Mucosa of descending colon (tissue), 3 donors: Measurements from ENCODE around the gene TM4SF18. TPM values are rescaled to one million over a fixed set of nuclear protein-coding genes. Genes with fewer than 3 reads are reported as not detected.

Experiments used
- ATAC-seq: fragments of 200-7000 bp; cut with Tn5 transposase; one replicate; pipeline ENCODE4 v1.9.1; 2020; ENCODE audit warnings: mild to moderate bottlenecking, moderate library complexity
- DNase-seq, 3 donors: peaks; one replicate each; pipeline ENCODE4 v3.0.0-alpha.2; 2020
- H3K36me3 ChIP-seq: fragments of 200-600 bp; one replicate; pipeline ENCODE4 v1.8.0; 2021; ENCODE audit warnings: low read depth, mild to moderate bottlenecking
- H3K4me1 ChIP-seq: fragments of 200-600 bp; one replicate; pipeline ENCODE4 v1.8.0; 2021; ENCODE audit warnings: low read depth, mild to moderate bottlenecking
- H3K4me3 ChIP-seq: fragments of 200-600 bp; one replicate; pipeline ENCODE4 v1.8.0; 2021; ENCODE audit warnings: mild to moderate bottlenecking
- H3K9me3 ChIP-seq: fragments of 200-600 bp; one replicate; pipeline ENCODE4 v1.8.0; 2021; ENCODE audit warnings: mild to moderate bottlenecking
- CTCF ChIP-seq: fragments of 200-600 bp; IDR thresholded peaks from one replicate; pipeline ENCODE4 v1.8.0; 2022; ENCODE audit warnings: antibody characterized with exemption, mild to moderate bottlenecking
- intact Hi-C, 2 donors: fragments of 100-400 bp; cut with DNase I in 1 of 2; cut with micrococcal nuclease in 1 of 2; formaldehyde crosslinking; loops; one replicate each; pipeline versions ENCODE4 v1.11.0 to v1.11.1; 2022; cut with DNase I, micrococcal nuclease
- total RNA-seq, 3 donors: library from RNA; stranded (reverse); fragmentation: NEBNext Ultra II Directional in 2 of 3; extraction: Animal tissue kit (Norgen Biotek cat#: 25700) in 2 of 3; gene quantifications; one replicate each; pipeline versions ENCODE4 v1.2.1 to v1.2.4, GENCODE V29; 2021 to 2023
- donor health status: DM: no; HTN: no; CAD: no; lungs with moderate emphysema.
- donor health status: DM: no; HTN: no; CAD: no.
- donor health status: DM: no; HTN: yes; CAD: no.

Gene TM4SF18
- total RNA-seq, 3 donors from 2014 or later: 1.9 to 2.4 (median 2.2) TPM

GRCh38 chr3:149374793-149375500, 41.5 kb upstream of the TM4SF18 start:
- intact Hi-C loops: no loop called here
- no peak for TF ChIP-seq CTCF
- DNase-seq (no peak), ATAC-seq (no peak)
- Histone ChIP-seq H3K36me3 (no peaks in the 10 kb centered on the region), H3K4me1 (peaks cover 38% of the 10 kb centered on the region), H3K4me3 (no peak overlapping the region), H3K9me3 (no peaks in the 10 kb centered on the region)

GRCh38 chr3:149374391-149374790, 41.0 kb upstream of the TM4SF18 start:
- no peak for TF ChIP-seq CTCF
- ATAC-seq: no peak
- Histone ChIP-seq H3K9me3 (no peaks in the 10 kb centered on the region), H3K4me1 (peaks cover 43% of the 10 kb centered on the region), H3K36me3 (no peaks in the 10 kb centered on the region), H3K4me3 (no peak overlapping the region)
- intact Hi-C loops: no loop called here
- DNase-seq: no peak

GRCh38 chr3:149373235-149374125, 40.0 kb upstream of the TM4SF18 start:
- no peak overlapping the region for H3K4me3 ChIP-seq

GRCh38 chr3:149371723-149372114, 38.3 kb upstream of the TM4SF18 start:
- intact Hi-C loops: no loop called here
- peaks cover 32% of the 10 kb centered on the region for H3K4me1 ChIP-seq
- ATAC-seq (no peak), DNase-seq (no peak)
- no peaks in the 10 kb centered on the region for H3K36me3 ChIP-seq
- H3K9me3 ChIP-seq: no peaks in the 10 kb centered on the region
- H3K4me3 ChIP-seq: no peak overlapping the region
- no peak for TF ChIP-seq CTCF

More at GRCh38 chr3:149373235-149374125, 40.0 kb upstream of the TM4SF18 start:
- Histone ChIP-seq H3K36me3 (no peaks in the 10 kb centered on the region), H3K4me1 (peaks cover 48% of the 10 kb centered on the region), H3K9me3 (no peaks in the 10 kb centered on the region)
- no peak for DNase-seq
- intact Hi-C loops: no loop called here
- peak; percentile 15 for ATAC-seq
- TF ChIP-seq CTCF: no peak

GRCh38 chr3:149371001-149371722, 37.7 kb upstream of the TM4SF18 start:
- peak; percentile 37 for ATAC-seq
- peak in 1 of 3 donors; percentile 38 for DNase-seq
- no peak overlapping the region for H3K4me3 ChIP-seq
- H3K36me3 ChIP-seq: no peaks in the 10 kb centered on the region
- intact Hi-C loops: no loop called here
- no peak for TF ChIP-seq CTCF
- no peaks in the 10 kb centered on the region for H3K9me3 ChIP-seq
- H3K4me1 ChIP-seq: peaks cover 31% of the 10 kb centered on the region
